ENCODE data around the gene DCUN1D1. TPM values are rescaled to one million over a fixed set of nuclear protein-coding genes. Genes with fewer than 3 reads are reported as not detected.

The DCUN1D1 gene
- total RNA-seq, 1 donor: 10.0 TPM

DNA sequence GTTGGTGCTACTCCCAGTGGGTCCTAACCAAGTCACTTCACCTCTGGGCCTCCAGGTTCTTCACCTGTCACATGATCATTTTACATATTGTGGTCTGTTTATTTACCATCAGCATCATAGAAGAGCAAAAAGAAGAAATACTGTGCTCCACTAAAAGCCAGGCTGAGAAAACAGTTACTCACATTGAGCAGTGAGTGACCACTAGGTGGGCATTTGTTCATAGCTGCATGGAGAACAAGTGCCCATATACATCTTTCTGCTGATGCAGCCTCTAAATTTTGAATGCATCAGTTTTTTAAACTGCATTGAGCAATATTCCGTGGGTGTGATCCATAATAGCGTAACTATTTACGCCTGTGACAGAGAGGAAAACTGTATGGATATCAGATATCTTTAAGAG lies 76.2 kb downstream of the DCUN1D1 start:
- DNase-seq (ENCODE audit: low read depth in 2 of 3, low spot score in 2 of 3): no peak

- DNase-seq (ENCODE audit: low read depth in 2 of 3, low spot score in 2 of 3): no peak
Measured at GRCh38 chr3:182902236-182902635, 78.1 kb downstream of the DCUN1D1 start.

- no peak for DNase-seq (ENCODE audit: low read depth in 2 of 3, low spot score in 2 of 3)
Measured at GRCh38 chr3:182896553-182896952, 83.8 kb downstream of the DCUN1D1 start.

GRCh38 chr3:182895513-182896112 lies 84.7 kb downstream of the DCUN1D1 start:
- no peak for DNase-seq (ENCODE audit: low read depth in 2 of 3, low spot score in 2 of 3)

DNA sequence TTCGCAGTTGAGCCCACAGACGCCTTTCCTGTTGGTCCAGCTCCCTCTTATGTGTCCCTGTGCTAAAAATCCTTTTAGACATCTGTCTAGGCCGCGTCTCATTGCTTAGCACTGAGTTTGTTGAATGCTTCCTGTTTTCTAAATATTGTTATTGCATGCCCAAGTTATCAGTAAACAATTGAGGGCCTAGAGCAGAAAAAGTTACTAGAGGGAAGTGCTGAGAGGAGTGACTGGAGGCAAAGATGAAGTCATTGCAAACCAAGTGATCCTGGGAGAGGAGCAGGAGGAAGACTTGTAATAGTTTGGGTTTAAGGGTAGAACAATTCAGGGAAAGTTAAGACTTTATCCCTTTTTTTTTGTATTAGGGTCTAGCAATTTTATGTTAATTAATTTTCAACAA lies 88.1 kb downstream of the DCUN1D1 start:
- no peak for DNase-seq (ENCODE audit: low read depth in 2 of 3, low spot score in 2 of 3)

- no peak for DNase-seq (ENCODE audit: low read depth in 2 of 3, low spot score in 2 of 3)
Measured at GRCh38 chr3:182891364-182891763, 89.0 kb downstream of the DCUN1D1 start.

GRCh38 chr3:182889948-182890629 lies 90.2 kb downstream of the DCUN1D1 start:
- DNase-seq (ENCODE audit: low read depth in 2 of 3, low spot score in 2 of 3): no peak

Other genes with a start within 250 kb of the DCUN1D1 start
- 21.8 TPM for gene ATP11B, start 187.0 kb downstream of the DCUN1D1 start, total RNA-seq
- gene MCCC1, start 119.0 kb upstream of the DCUN1D1 start, total RNA-seq: 35.3 TPM
- 0.27 TPM for gene LAMP3, start 182.2 kb upstream of the DCUN1D1 start, total RNA-seq